H1 (cell line): Measurements from ENCODE around the gene IL9R. TPM values are rescaled to one million over a fixed set of nuclear protein-coding genes. Genes with fewer than 3 reads are reported as not detected.

Source experiments
- CTCF ChIA-PET: fragments of 300-600 bp; sonication (Branson Sonifier 250); formaldehyde crosslinking; loops from one replicate; lab custom pipeline; 2021; ENCODE audit not compliant: partially characterized antibody; lab: Charles Lee
- POLR2A ChIA-PET: fragments of 300-600 bp; sonication (Branson Sonifier 250); formaldehyde crosslinking; loops from one replicate; lab custom pipeline; 2021; ENCODE audit warnings: inconsistent platforms; ENCODE audit not compliant: partially characterized antibody; lab: Charles Lee
- DNase-seq, 2 experiments: peaks; one replicate each; pipeline versions ENCODE4 v3.0.0 to v3.0.0-alpha.2; 2010 to 2022; ENCODE audit warnings: low spot score in 2 of 2, low read depth in 1 of 2, mixed read lengths in 1 of 2
- FAIRE-seq: peaks from 2 replicates; lab custom pipeline; 2011; peaks lifted over from hg19 to GRCh38; lab: Jason Lieb, UNC
- H2AFZ ChIP-seq: 2 replicates; pipeline ENCODE4 v1.8.1; 2012; ENCODE audit warnings: low read length, inconsistent platforms
- H2AK5ac ChIP-seq: 2 replicates; pipeline ENCODE4 v1.6.1; 2013; ENCODE audit warnings: low read depth, low read length
- H2BK120ac ChIP-seq: replicated peaks from 2 replicates; pipeline ENCODE3; 2013; ENCODE audit warnings: low read depth, low read length, inconsistent platforms
- H2BK12ac ChIP-seq: 2 replicates; pipeline ENCODE4 v1.6.1; 2013; ENCODE audit warnings: low read depth, low read length
- H2BK15ac ChIP-seq: 2 replicates; pipeline ENCODE4 v1.6.1; 2013; ENCODE audit warnings: low read length
- H2BK20ac ChIP-seq: 2 replicates; pipeline ENCODE4 v1.6.1; 2013; ENCODE audit warnings: low read length
- H2BK5ac ChIP-seq: 2 replicates; pipeline ENCODE4 v1.6.1; 2013; ENCODE audit warnings: low read depth, low read length
- H3K14ac ChIP-seq: 2 replicates; pipeline ENCODE4 v1.6.1; 2013; ENCODE audit warnings: inconsistent platforms; ENCODE audit not compliant: insufficient read length
- H3K18ac ChIP-seq: 2 replicates; pipeline ENCODE4 v1.6.1; 2013; ENCODE audit warnings: low read length; ENCODE audit errors: extremely low read depth
- H3K23ac ChIP-seq: 2 replicates; pipeline ENCODE4 v1.6.1; 2013; ENCODE audit warnings: inconsistent platforms; ENCODE audit not compliant: insufficient read length
- H3K23me2 ChIP-seq: 2 replicates; pipeline ENCODE4 v1.6.1; 2013; ENCODE audit warnings: low read depth, low read length
- H3K27ac ChIP-seq: 2 replicates; pipeline ENCODE4 v1.6.1; 2011; ENCODE audit warnings: low read depth, low read length, inconsistent platforms
- H3K27me3 ChIP-seq, 4 experiments: replicated peaks in 1 of 4; 1 replicate in 1 of 4; 2 replicates in 3 of 4; pipeline versions ENCODE4 v1.6.1 to v1.8.1; 2011 to 2013; ENCODE audit warnings: low read length in 3 of 4, mild to moderate bottlenecking in 3 of 4, inconsistent platforms in 2 of 4, mixed read lengths in 2 of 4, moderate library complexity in 1 of 4; ENCODE audit not compliant: control insufficient read depth in 3 of 4, insufficient read depth in 3 of 4; ENCODE audit errors: extremely low read depth in 1 of 4
- H3K36me3 ChIP-seq, 4 experiments: 2 replicates each; pipeline versions ENCODE4 v1.6.1 to v1.8.1; 2011 to 2013; ENCODE audit warnings: mild to moderate bottlenecking in 4 of 4, low read length in 3 of 4, moderate library complexity in 2 of 4, control low read depth in 1 of 4, inconsistent platforms in 1 of 4; ENCODE audit not compliant: insufficient read depth in 4 of 4, control insufficient read depth in 2 of 4
- H3K4ac ChIP-seq: replicated peaks from 2 replicates; pipeline ENCODE3; 2013; ENCODE audit warnings: low read length, low read depth, mixed read lengths, inconsistent platforms; ENCODE audit not compliant: insufficient read length
- H3K4me1 ChIP-seq, 4 experiments: replicated peaks in 1 of 4; 1 replicate in 1 of 4; 2 replicates in 3 of 4; pipeline versions ENCODE4 v1.6.1 to v1.8.1; 2011 to 2013; ENCODE audit warnings: low read length in 3 of 4, inconsistent platforms in 2 of 4, mixed read lengths in 1 of 4; ENCODE audit not compliant: insufficient read depth in 4 of 4, control insufficient read depth in 3 of 4
- H3K4me2 ChIP-seq, 2 experiments: 2 replicates each; pipeline versions ENCODE4 v1.6.1 to v1.8.1; 2011 to 2013; ENCODE audit warnings: low read depth in 2 of 2, low read length in 2 of 2, control low read depth in 1 of 2, inconsistent platforms in 1 of 2, mild to moderate bottlenecking in 1 of 2; ENCODE audit not compliant: insufficient read depth in 1 of 2
- H3K4me3 ChIP-seq, 4 experiments: fragments of 200-600, 300-600 bp in 1 of 4; sonication (generic), shearing (Covaris generic), sonication (Bioruptor Twin) in 1 of 4; 2 replicates each; pipeline versions ENCODE4 v1.5.1 to v1.8.1; 2011 to 2016; ENCODE audit warnings: low read length in 4 of 4, low read depth in 3 of 4, control low read depth in 2 of 4, inconsistent platforms in 2 of 4, mild to moderate bottlenecking in 2 of 4, mixed read lengths in 1 of 4, moderate library complexity in 1 of 4; ENCODE audit not compliant: insufficient read depth in 2 of 4; ENCODE audit errors: extremely low read depth in 1 of 4
- H3K56ac ChIP-seq: replicated peaks from 2 replicates; pipeline ENCODE3; 2013; ENCODE audit warnings: low read depth, mild to moderate bottlenecking, mixed read lengths, low read length, inconsistent platforms; ENCODE audit not compliant: insufficient read length
- H3K79me1 ChIP-seq: 2 replicates; pipeline ENCODE4 v1.6.1; 2013; ENCODE audit warnings: low read depth, low read length, control low read depth
- H3K79me2 ChIP-seq, 2 experiments: 2 replicates each; pipeline versions ENCODE4 v1.6.1 to v1.8.1; 2012 to 2013; ENCODE audit warnings: low read length in 2 of 2, mild to moderate bottlenecking in 2 of 2, inconsistent platforms in 1 of 2; ENCODE audit not compliant: insufficient read depth in 2 of 2, control insufficient read depth in 1 of 2
- H3K9ac ChIP-seq, 4 experiments: replicated peaks in 1 of 4; 1 replicate in 1 of 4; 2 replicates in 3 of 4; pipeline versions ENCODE4 v1.6.1 to v1.8.1; 2011 to 2013; ENCODE audit warnings: low read depth in 3 of 4, low read length in 3 of 4, control low read depth in 2 of 4, mild to moderate bottlenecking in 2 of 4, moderate library complexity in 2 of 4, inconsistent platforms in 1 of 4; ENCODE audit errors: extremely low read depth in 1 of 4
- H3K9me3 ChIP-seq, 2 experiments: 2 replicates each; pipeline versions ENCODE4 v1.6.1 to v1.8.1; 2012 to 2013; ENCODE audit warnings: mild to moderate bottlenecking in 2 of 2, moderate library complexity in 2 of 2, control low read depth in 1 of 2, inconsistent platforms in 1 of 2, low read depth in 1 of 2, low read length in 1 of 2, mixed read lengths in 1 of 2; ENCODE audit not compliant: insufficient read depth in 2 of 2
- H4K20me1 ChIP-seq, 2 experiments: replicated peaks in 1 of 2; 2 replicates each; pipeline versions ENCODE3 to v1.8.1; 2011 to 2013; ENCODE audit warnings: inconsistent platforms in 2 of 2, low read length in 2 of 2, mild to moderate bottlenecking in 1 of 2; ENCODE audit not compliant: insufficient read depth in 2 of 2, control insufficient read depth in 1 of 2
- H4K5ac ChIP-seq: 2 replicates; pipeline ENCODE4 v1.6.1; 2013; ENCODE audit warnings: low read length, low read depth, mixed read lengths, inconsistent platforms; ENCODE audit not compliant: insufficient read length
- H4K8ac ChIP-seq: 2 replicates; pipeline ENCODE4 v1.8.0; 2013; ENCODE audit warnings: mild to moderate bottlenecking, moderate library complexity, low read length, inconsistent platforms; ENCODE audit not compliant: insufficient read depth; ENCODE audit errors: extremely low read depth
- H4K91ac ChIP-seq: replicated peaks from 2 replicates; pipeline ENCODE3; 2013; ENCODE audit warnings: low read length, mixed read lengths, inconsistent platforms; ENCODE audit not compliant: insufficient read length
- BRCA1 ChIP-seq: IDR thresholded peaks from 2 replicates; pipeline ENCODE4 v1.6.1; 2012; ENCODE audit warnings: low read depth, low read length, improper control_type of control experiment
- SUZ12 ChIP-seq: fragments of 200-600 bp; sonication (generic); IDR thresholded peaks from 2 replicates; pipeline ENCODE4 v1.6.1; 2012; ENCODE audit warnings: mild to moderate bottlenecking, inconsistent platforms, low read length, moderate library complexity, mixed read lengths
- WGBS, 2 experiments: shearing (Covaris generic) in 1 of 2; methylation state at CpG; one replicate each; pipeline versions ENCODE4 v1.1.6 to v1.1.7; 2013 to 2015; ENCODE audit warnings: low lambda C conversion rate in 2 of 2, mixed read lengths in 2 of 2, inconsistent platforms in 1 of 2, low coverage in 1 of 2, missing lambda C conversion rate in 1 of 2; ENCODE audit not compliant: insufficient replicate concordance in 2 of 2, insufficient coverage in 1 of 2, insufficient read length in 1 of 2; ENCODE audit errors: extremely low coverage in 1 of 2, missing lambda C conversion rate in 1 of 2; 5-methylcytosine and 5-hydroxymethylcytosine counted together
- polyA plus RNA-seq, 7 experiments: library from polyadenylated mRNA; depleted of rRNA in 3 of 7; stranded (reverse) in 5 of 7; unstranded in 2 of 7; fragments of >200 nt in 5 of 7; fragments of 200-250 nt in 2 of 7; gene quantifications; 1 replicate in 5 of 7; 2 replicates in 1 of 7; 4 replicates in 1 of 7; pipeline versions ENCODE4 v1.2.1 to v1.2.3, GENCODE V29; 2011 to 2013; ENCODE audit warnings: missing spikeins in 2 of 7, mixed read lengths in 2 of 7
- total RNA-seq: library from RNA; stranded (reverse); fragmentation: NEBNext Ultra II Directional; extraction: Animal tissue kit (Norgen Biotek cat#: 25700); gene quantifications from 2 replicates; pipeline ENCODE4 v1.2.1, GENCODE V29; 2021

Gene IL9R
- total and polyA plus RNA-seq, 2 of the 8 experiments (the other 6 are each of a cell fraction or from before 2014, with no cell fraction given): 0.14 to 0.28 TPM

DNA sequence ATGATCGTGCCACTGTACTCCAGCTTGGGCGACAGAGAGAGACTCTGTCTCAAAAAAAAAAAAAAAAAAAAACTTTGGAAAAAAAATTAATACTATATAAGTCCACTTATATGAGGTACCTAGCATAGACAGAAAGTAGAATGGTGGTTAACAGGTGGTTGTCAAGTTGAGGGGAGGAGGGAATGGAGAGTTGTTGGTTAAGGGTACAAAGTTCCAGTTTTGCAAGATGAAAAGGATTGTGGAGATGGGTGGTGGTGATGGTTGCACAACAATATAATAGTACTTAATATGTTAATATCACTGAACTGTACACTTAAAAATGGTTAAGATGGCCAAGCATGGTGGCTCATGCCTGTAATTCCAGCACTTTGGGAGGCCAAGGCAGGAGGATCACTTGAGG is 4.1 kb upstream of the IL9R start:
- no peaks in the 10 kb centered on the region for H3K27me3 ChIP-seq
- H2AK5ac ChIP-seq: no peak overlapping the region
- H3K14ac ChIP-seq: no peak overlapping the region
- H3K18ac ChIP-seq: no peak overlapping the region
- H4K8ac ChIP-seq: no peak overlapping the region
- H3K27ac ChIP-seq: no peak overlapping the region
- H3K4me3 ChIP-seq: no peak overlapping the region
- peaks cover 1% of the 10 kb centered on the region; the same call in 1 of the 2 replicates for H3K23me2 ChIP-seq
- H3K79me2 ChIP-seq: no peaks in the 10 kb centered on the region
- H3K4ac ChIP-seq: no peak overlapping the region
- H3K4me2 ChIP-seq: no peak overlapping the region
- no peak overlapping the region for H4K5ac ChIP-seq
- H3K79me1 ChIP-seq: no peaks in the 10 kb centered on the region
- H4K20me1 ChIP-seq: no peaks in the 10 kb centered on the region
- H2BK5ac ChIP-seq: no peak overlapping the region
- no peak overlapping the region for H3K9ac ChIP-seq
- H3K56ac ChIP-seq: no peak overlapping the region
- H3K9me3 ChIP-seq: peaks cover 52 to 82% of the 10 kb centered on the region in 2 experiments
- H2BK12ac ChIP-seq: no peak overlapping the region
- no peaks in the 10 kb centered on the region for H3K4me1 ChIP-seq
- no peak overlapping the region for H2BK15ac ChIP-seq
- ChIA-PET POLR2A (no interaction called here), CTCF (no interaction called here)
- no CpG with 5 or more reads among the region's 2 CpGs for WGBS, 2 experiments
- no peak for DNase-seq
- H2AFZ ChIP-seq: no peak overlapping the region
- no peak overlapping the region for H3K23ac ChIP-seq
- H2BK120ac ChIP-seq: no peak overlapping the region
- no peak for FAIRE-seq
- no peak overlapping the region for H4K91ac ChIP-seq
- H2BK20ac ChIP-seq: no peak overlapping the region
- no peaks in the 10 kb centered on the region for H3K36me3 ChIP-seq
- TF ChIP-seq BRCA1 (no peak), SUZ12 (no peak)
